ENCODE results near the gene WNT5A. TPM values are rescaled to one million over a fixed set of nuclear protein-coding genes. Genes with fewer than 3 reads are reported as not detected.

Gene WNT5A
- total and polyA plus RNA-seq, 2 donors (not counting 1 experiment from before 2014, with no cell fraction given): not detected

- intact Hi-C loops (cut with micrococcal nuclease): no loop called here
- no peak for DNase-seq
- Mint-ChIP-seq H3K9me3 (ENCODE audit: insufficient read depth) (no peaks in the 10 kb centered on the region), H3K4me1 (no peaks in the 10 kb centered on the region), H3K27ac (no peak overlapping the region), H3K27me3 (peaks cover 7% of the 10 kb centered on the region), H3K4me3 (no peak overlapping the region)
- H3K27me3 ChIP-seq (replicated peaks in 1 of 4; ENCODE audit: control extremely low read depth in 1 of 4, control insufficient read depth in 3 of 4, insufficient read depth in 4 of 4, low read length in 3 of 4): no peaks in the 10 kb centered on the region
- no peak for ATAC-seq (ENCODE audit: low read depth)
- no peak for TF ChIP-seq CTCF (IDR thresholded peaks at IDR 0.05)
- no peak for TF ChIP-seq EZH2 (IDR thresholded peaks at IDR 0.05; ENCODE audit: borderline replicate concordance, insufficient read depth, low read depth, low read length, poor library complexity, severe bottlenecking)
- H3K9ac ChIP-seq (ENCODE audit: low read length): no peak overlapping the region
- H3K4me2 ChIP-seq (replicated peaks; ENCODE audit: low read depth, low read length, poor library complexity, severe bottlenecking): no peak overlapping the region
- CTCF ChIA-PET: no interaction called here
- no peaks in the 10 kb centered on the region for H4K20me1 ChIP-seq (ENCODE audit: control insufficient read depth, insufficient read depth, low read length, poor library complexity, severe bottlenecking)
- H3K4me3 ChIP-seq (ENCODE audit: control extremely low read depth in 1 of 5, extremely low read depth in 1 of 5, insufficient read depth in 1 of 5, low read depth in 2 of 5, low read length in 4 of 5): no peak overlapping the region
- no peaks in the 10 kb centered on the region for H3K4me1 ChIP-seq (ENCODE audit: control insufficient read depth in 2 of 2, insufficient read depth in 2 of 2, low read length in 2 of 2)
- WGBS (ENCODE audit: insufficient coverage): no CpG with 5 or more reads among the region's 1 CpG
- no peak overlapping the region for H2AFZ ChIP-seq (ENCODE audit: insufficient read depth, low read depth, low read length, poor library complexity, severe bottlenecking)
- H3K9me3 ChIP-seq (ENCODE audit: control extremely low read depth in 1 of 3, control insufficient read depth in 2 of 3, insufficient read depth in 1 of 3, low read length in 2 of 3): peaks cover 0 to 5% (median 0%) of the 10 kb centered on the region in 3 donors
- no peaks in the 10 kb centered on the region for H3K36me3 ChIP-seq (replicated peaks in 1 of 2; ENCODE audit: control extremely low read depth in 1 of 2, control insufficient read depth in 1 of 2, extremely low read depth in 1 of 2, insufficient read depth in 2 of 2, low read length in 1 of 2)
- H3K27ac ChIP-seq (ENCODE audit: low read length in 2 of 2): no peak overlapping the region
- POLR2A ChIA-PET: no interaction called here
- no peaks in the 10 kb centered on the region for H3K79me2 ChIP-seq (ENCODE audit: control insufficient read depth, insufficient read depth, low read length)
Measured at GRCh38 chr3:55449527-55449926, 37.6 kb downstream of the WNT5A start.

GRCh38 chr3:55446850-55447249 is 40.3 kb downstream of the WNT5A start:
- CTCF ChIA-PET: no interaction called here
- Histone ChIP-seq H4K20me1 (ENCODE audit: control insufficient read depth, insufficient read depth, low read length, poor library complexity, severe bottlenecking) (no peaks in the 10 kb centered on the region), H2AFZ (ENCODE audit: insufficient read depth, low read depth, low read length, poor library complexity, severe bottlenecking) (no peak overlapping the region), H3K4me3 (ENCODE audit: control extremely low read depth in 1 of 5, extremely low read depth in 1 of 5, insufficient read depth in 1 of 5, low read depth in 2 of 5, low read length in 4 of 5) (no peak overlapping the region), H3K4me2 (replicated peaks; ENCODE audit: low read depth, low read length, poor library complexity, severe bottlenecking) (no peak overlapping the region), H3K36me3 (replicated peaks in 1 of 2; ENCODE audit: control extremely low read depth in 1 of 2, control insufficient read depth in 1 of 2, extremely low read depth in 1 of 2, insufficient read depth in 2 of 2, low read length in 1 of 2) (no peaks in the 10 kb centered on the region), H3K9ac (ENCODE audit: low read length) (no peak overlapping the region), H3K27ac (ENCODE audit: low read length in 2 of 2) (no peak overlapping the region), H3K9me3 (ENCODE audit: control extremely low read depth in 1 of 3, control insufficient read depth in 2 of 3, insufficient read depth in 1 of 3, low read length in 2 of 3) (peaks cover 0 to 3% (median 0%) of the 10 kb centered on the region in 3 donors), H3K79me2 (ENCODE audit: control insufficient read depth, insufficient read depth, low read length) (no peaks in the 10 kb centered on the region), H3K27me3 (replicated peaks in 1 of 4; ENCODE audit: control extremely low read depth in 1 of 4, control insufficient read depth in 3 of 4, insufficient read depth in 4 of 4, low read length in 3 of 4) (no peaks in the 10 kb centered on the region), H3K4me1 (ENCODE audit: control insufficient read depth in 2 of 2, insufficient read depth in 2 of 2, low read length in 2 of 2) (no peaks in the 10 kb centered on the region)
- TF ChIP-seq EZH2 (IDR thresholded peaks at IDR 0.05; ENCODE audit: borderline replicate concordance, insufficient read depth, low read depth, low read length, poor library complexity, severe bottlenecking) (no peak), CTCF (IDR thresholded peaks at IDR 0.05) (no peak)
- Mint-ChIP-seq H3K4me3 (no peak overlapping the region), H3K9me3 (ENCODE audit: insufficient read depth) (no peaks in the 10 kb centered on the region), H3K4me1 (no peaks in the 10 kb centered on the region), H3K27ac (no peak overlapping the region), H3K27me3 (peaks cover 3% of the 10 kb centered on the region)
- POLR2A ChIA-PET: no interaction called here
- no peak for DNase-seq
- intact Hi-C loops (cut with micrococcal nuclease): no loop called here
- 63% methylated on average over 7 of the region's 7 CpGs for WGBS (ENCODE audit: insufficient coverage)
- ATAC-seq (ENCODE audit: low read depth): no peak
